ENCODE data around the gene MIX23.

- TF ChIP-seq CTCF (IDR thresholded peaks at IDR 0.05; ENCODE audit: insufficient read depth, low read depth, low read length), result no peak
- TF ChIP-seq EZH2 (IDR thresholded peaks at IDR 0.05; ENCODE audit: insufficient read depth, low read length), result no peak
Observed at GRCh38 chr3:122403489-122403888, 20.5 kb upstream of the MIX23 start.
